ENCODE results near the gene NUDCD3.

GRCh38 chr7:44508328-44509030 is 18.0 kb upstream of the NUDCD3 start:
- TF ChIP-seq CTCF (IDR thresholded peaks at IDR 0.05) (no peak), POLR2A (IDR thresholded peaks at IDR 0.05) (no peak)
